Sigmoid colon (tissue), 7 donors: ENCODE results near the gene ELMO2. TPM values are rescaled to one million over a fixed set of nuclear protein-coding genes. Genes with fewer than 3 reads are reported as not detected.

Experiments
- DNase-seq: peaks from one replicate; pipeline ENCODE4 v3.0.0-alpha.2; 2019
- H3K27ac ChIP-seq, 4 donors: fragments of 200-600 bp; sonication (generic); one replicate each; pipeline ENCODE4 v1.5.1; 2016 to 2019; ENCODE audit warnings: mild to moderate bottlenecking in 1 of 4
- H3K27me3 ChIP-seq, 3 donors: fragments of 200-600 bp; sonication (generic); one replicate each; pipeline ENCODE4 v1.5.1; 2019; ENCODE audit warnings: mild to moderate bottlenecking in 1 of 3
- H3K36me3 ChIP-seq, 4 donors: fragments of 200-600 bp; sonication (generic); one replicate each; pipeline ENCODE4 v1.5.1; 2016 to 2019
- H3K4me1 ChIP-seq, 4 donors: fragments of 200-600 bp; sonication (generic); one replicate each; pipeline ENCODE4 v1.5.1; 2017 to 2019
- H3K4me3 ChIP-seq, 4 donors: fragments of 200-600 bp; sonication (generic); one replicate each; pipeline ENCODE4 v1.5.1; 2017 to 2019; ENCODE audit warnings: mild to moderate bottlenecking in 2 of 4, moderate library complexity in 1 of 4
- H3K9me3 ChIP-seq, 4 donors: fragments of 200-600 bp in 3 of 4; sonication (generic) in 3 of 4; one replicate each; pipeline versions ENCODE4 v1.5.1 to v1.6.1; 2013 to 2019
- EP300 ChIP-seq, 4 donors: sonication (generic); formaldehyde crosslinking; IDR thresholded peaks; one replicate each; pipeline ENCODE4 v1.6.1; 2017; ENCODE audit warnings: antibody characterized with exemption in 4 of 4
- POLR2A ChIP-seq, 2 donors: fragments of 450-650 bp; IDR thresholded peaks; one replicate each; pipeline ENCODE4 v1.6.1; 2016; ENCODE audit warnings: antibody characterized with exemption in 2 of 2, mild to moderate bottlenecking in 2 of 2, moderate library complexity in 2 of 2
- POLR2AphosphoS5 ChIP-seq, 4 donors: sonication (generic); formaldehyde crosslinking; IDR thresholded peaks; one replicate each; pipeline ENCODE4 v1.6.1; 2017; ENCODE audit warnings: antibody characterized with exemption in 4 of 4
- WGBS, 2 donors: extraction: QIAGEN DNeasy Blood & Tissue Kit; methylation state at CpG; one replicate each; pipeline ENCODE4 v1.1.7; 2013; 5-methylcytosine and 5-hydroxymethylcytosine counted together
- intact Hi-C: fragments of 100-400 bp; cut with DNase I; formaldehyde crosslinking; loops from one replicate; pipeline ENCODE4 v1.15.1; 2023
- polyA plus RNA-seq, 3 donors: library from polyadenylated mRNA; stranded (reverse); fragments of 200-250 nt; gene quantifications; one replicate each; pipeline ENCODE4 v1.2.3, GENCODE V29; 2013
- total RNA-seq, 4 donors: library from RNA; depleted of rRNA; stranded (reverse); fragments of >200 nt; gene quantifications; one replicate each; pipeline ENCODE4 v1.1.0, GENCODE V29; 2016
- TF ChIP-seq, protein P1 (sequence below), 4 experiments: fragments of 450-650 bp in 3 of 4; fragments of 200-600 bp in 1 of 4; IDR thresholded peaks; one replicate each; pipeline ENCODE4 v1.5.1; 2016 to 2019; ENCODE audit warnings: antibody characterized with exemption in 4 of 4, mild to moderate bottlenecking in 3 of 4, moderate library complexity in 2 of 4
- donor health status: healthy with polysubstance abuse.
- donor health status: Bipolar disorder and iron deficiency.
- donor health status: healthy.

Gene ELMO2
- total and polyA plus RNA-seq, 7 donors, result 13.2 to 52.1 (median 40.3) TPM

DNA sequence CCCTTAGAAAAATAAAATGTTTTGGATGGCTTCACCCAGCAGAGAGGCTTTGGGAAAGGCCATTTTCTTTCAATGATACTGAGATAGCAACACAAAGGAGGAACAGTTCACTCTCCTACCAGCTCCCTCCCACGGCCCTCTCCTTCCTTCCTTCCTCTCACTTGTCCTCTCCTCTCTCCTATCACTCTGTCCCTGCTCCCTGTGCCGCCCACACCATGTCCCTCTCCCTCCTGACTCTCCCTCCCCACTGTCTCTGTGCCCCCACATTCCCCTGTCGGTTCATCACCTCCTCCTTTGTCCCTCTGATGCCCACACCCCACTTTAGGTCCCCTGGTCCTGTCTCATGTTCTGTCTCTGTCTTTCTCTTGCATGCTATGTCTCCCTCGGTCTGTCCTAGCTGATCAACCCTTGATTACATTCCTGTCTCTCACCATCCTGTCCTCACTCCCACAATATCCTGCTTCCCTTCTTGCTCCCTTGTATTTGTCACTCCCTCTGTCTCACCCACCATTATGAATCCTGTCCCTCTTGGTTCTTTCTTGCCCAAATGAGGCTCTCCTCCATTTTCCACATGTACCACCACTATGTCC, 30.1 kb downstream of the ELMO2 start:
- no peaks in the 10 kb centered on the region for H3K4me1 ChIP-seq
- TF ChIP-seq, protein P1, sequence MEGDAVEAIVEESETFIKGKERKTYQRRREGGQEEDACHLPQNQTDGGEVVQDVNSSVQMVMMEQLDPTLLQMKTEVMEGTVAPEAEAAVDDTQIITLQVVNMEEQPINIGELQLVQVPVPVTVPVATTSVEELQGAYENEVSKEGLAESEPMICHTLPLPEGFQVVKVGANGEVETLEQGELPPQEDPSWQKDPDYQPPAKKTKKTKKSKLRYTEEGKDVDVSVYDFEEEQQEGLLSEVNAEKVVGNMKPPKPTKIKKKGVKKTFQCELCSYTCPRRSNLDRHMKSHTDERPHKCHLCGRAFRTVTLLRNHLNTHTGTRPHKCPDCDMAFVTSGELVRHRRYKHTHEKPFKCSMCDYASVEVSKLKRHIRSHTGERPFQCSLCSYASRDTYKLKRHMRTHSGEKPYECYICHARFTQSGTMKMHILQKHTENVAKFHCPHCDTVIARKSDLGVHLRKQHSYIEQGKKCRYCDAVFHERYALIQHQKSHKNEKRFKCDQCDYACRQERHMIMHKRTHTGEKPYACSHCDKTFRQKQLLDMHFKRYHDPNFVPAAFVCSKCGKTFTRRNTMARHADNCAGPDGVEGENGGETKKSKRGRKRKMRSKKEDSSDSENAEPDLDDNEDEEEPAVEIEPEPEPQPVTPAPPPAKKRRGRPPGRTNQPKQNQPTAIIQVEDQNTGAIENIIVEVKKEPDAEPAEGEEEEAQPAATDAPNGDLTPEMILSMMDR (IDR thresholded peaks at IDR 0.05), result no peak
- no peak for TF ChIP-seq POLR2AphosphoS5 (IDR thresholded peaks at IDR 0.05)
- TF ChIP-seq EP300 (IDR thresholded peaks at IDR 0.05), result no peak
- TF ChIP-seq POLR2A (IDR thresholded peaks at IDR 0.05), result no peak
- no peaks in the 10 kb centered on the region for H3K9me3 ChIP-seq
- H3K27me3 ChIP-seq, result no peaks in the 10 kb centered on the region
- WGBS, 2 donors, result 89 to 91% methylated on average over 4 of the region's 4 CpGs
- peaks cover 47 to 98% (median 73%) of the 10 kb centered on the region in 4 donors for H3K36me3 ChIP-seq
- no peak overlapping the region for H3K27ac ChIP-seq
- no peak overlapping the region for H3K4me3 ChIP-seq
- DNase-seq, result no peak
- intact Hi-C loops, result no loop called here

DNA sequence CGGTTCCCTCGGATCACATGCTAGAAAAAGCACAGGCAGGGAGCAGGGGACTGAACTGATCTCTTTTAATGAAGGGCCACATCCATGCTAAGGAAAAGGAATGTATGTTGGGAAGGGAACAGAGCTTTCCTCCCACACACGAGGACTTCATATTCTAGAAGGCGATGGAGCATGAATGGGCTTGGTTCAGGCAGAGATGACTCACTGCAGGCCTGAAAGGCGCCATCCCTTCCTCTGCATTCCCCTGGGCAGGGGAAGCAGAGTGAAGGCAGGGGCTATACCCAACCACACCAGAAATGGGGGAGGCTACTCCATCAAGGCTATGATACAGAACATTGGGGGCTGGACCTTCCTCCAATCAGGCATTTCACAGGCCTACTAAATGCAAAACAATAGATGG, 30.6 kb downstream of the ELMO2 start:
- no peak for TF ChIP-seq POLR2AphosphoS5 (IDR thresholded peaks at IDR 0.05)
- H3K36me3 ChIP-seq, result peaks cover 52 to 98% (median 77%) of the 10 kb centered on the region in 4 donors
- H3K27ac ChIP-seq, result no peak overlapping the region
- H3K4me1 ChIP-seq, result no peaks in the 10 kb centered on the region
- no peak for DNase-seq
- no peaks in the 10 kb centered on the region for H3K9me3 ChIP-seq
- WGBS, 2 donors, result 88 to 94% methylated on average over 5 of the region's 5 CpGs
- no peak overlapping the region for H3K4me3 ChIP-seq
- H3K27me3 ChIP-seq, result no peaks in the 10 kb centered on the region
- intact Hi-C loops, result no loop called here

DNA sequence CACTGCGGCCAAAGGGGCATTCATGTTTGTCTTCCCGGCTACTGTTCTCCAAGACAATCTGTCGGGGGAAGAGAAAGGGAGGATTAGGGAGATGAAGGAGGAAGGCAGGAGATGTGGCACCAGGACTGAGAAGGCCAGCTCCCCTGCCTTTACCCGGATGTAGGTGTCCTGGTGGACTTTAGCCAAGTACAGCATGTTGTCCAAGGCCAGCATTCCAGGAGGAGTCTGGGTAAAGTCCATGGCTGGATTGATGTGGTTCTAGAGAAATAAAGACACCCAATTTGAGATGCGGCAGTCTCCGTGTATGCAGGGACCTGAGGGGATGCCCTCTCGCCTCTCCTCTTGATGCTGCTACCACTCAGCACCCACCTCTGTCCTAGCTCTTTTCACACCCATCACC, 32.0 kb downstream of the ELMO2 start:
- 89 to 96% methylated on average over 7 of the region's 7 CpGs for WGBS, 2 donors
- no peaks in the 10 kb centered on the region for H3K27me3 ChIP-seq
- no peaks in the 10 kb centered on the region for H3K9me3 ChIP-seq
- H3K4me3 ChIP-seq, result no peak overlapping the region
- H3K27ac ChIP-seq, result no peak overlapping the region
- no peak for DNase-seq
- TF ChIP-seq, protein P1 (IDR thresholded peaks at IDR 0.05), result no peak
- TF ChIP-seq EP300 (IDR thresholded peaks at IDR 0.05) (no peak), POLR2A (IDR thresholded peaks at IDR 0.05) (no peak), POLR2AphosphoS5 (IDR thresholded peaks at IDR 0.05) (no peak)
- H3K36me3 ChIP-seq, result peaks cover 52 to 98% (median 78%) of the 10 kb centered on the region in 4 donors
- intact Hi-C loops, result no loop called here
- no peaks in the 10 kb centered on the region for H3K4me1 ChIP-seq

DNA sequence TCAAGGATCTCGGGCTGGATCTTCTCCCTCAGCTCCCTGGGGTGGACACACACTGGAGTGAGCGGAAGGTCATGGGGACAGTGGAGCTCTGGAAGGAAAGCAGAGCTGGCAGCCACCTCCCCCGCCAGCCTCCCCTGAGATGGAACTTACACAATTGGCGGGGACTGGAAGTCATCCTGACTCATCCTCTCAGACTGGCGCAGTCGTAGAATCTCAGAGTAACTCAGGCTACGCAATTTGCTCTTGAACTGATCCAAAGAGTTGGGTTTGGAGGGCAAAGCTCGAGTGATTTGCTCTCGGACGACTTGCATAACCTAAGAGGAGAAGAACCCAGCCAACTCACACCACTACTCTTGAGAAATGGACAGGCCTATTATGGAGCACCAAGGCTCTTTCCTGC, 34.8 kb downstream of the ELMO2 start:
- Histone ChIP-seq H3K4me1 (no peaks in the 10 kb centered on the region), H3K4me3 (no peak overlapping the region), H3K27ac (no peak overlapping the region), H3K27me3 (no peaks in the 10 kb centered on the region), H3K9me3 (no peaks in the 10 kb centered on the region), H3K36me3 (peaks cover 47 to 98% (median 74%) of the 10 kb centered on the region in 4 donors)
- TF ChIP-seq, protein P1 (IDR thresholded peaks at IDR 0.05), result no peak
- TF ChIP-seq POLR2A (IDR thresholded peaks at IDR 0.05) (no peak), POLR2AphosphoS5 (IDR thresholded peaks at IDR 0.05) (no peak), EP300 (IDR thresholded peaks at IDR 0.05) (no peak)
- 94 to 97% methylated on average over 10 of the region's 10 CpGs for WGBS, 2 donors
- intact Hi-C loops, result no loop called here
- no peak for DNase-seq

- Histone ChIP-seq H3K9me3 (no peaks in the 10 kb centered on the region), H3K36me3 (peaks cover 36 to 86% (median 55%) of the 10 kb centered on the region in 4 donors), H3K27me3 (no peaks in the 10 kb centered on the region), H3K4me3 (no peak overlapping the region), H3K4me1 (peaks cover 0 to 10% (median 8%) of the 10 kb centered on the region in 4 donors), H3K27ac (no peak overlapping the region)
- WGBS, 2 donors, result 93% methylated on average over 5 of the region's 5 CpGs
- no peak for DNase-seq
- intact Hi-C loops, result loop anchor here (10.0 kb wide), 1 partner anchor 146 kb away; the partner anchor contains the start of gene ZNF334
- TF ChIP-seq EP300 (IDR thresholded peaks at IDR 0.05) (no peak), POLR2A (IDR thresholded peaks at IDR 0.05) (no peak), POLR2AphosphoS5 (IDR thresholded peaks at IDR 0.05) (no peak)
- TF ChIP-seq, protein P1 (IDR thresholded peaks at IDR 0.05), result no peak
Observed at GRCh38 chr20:46368902-46369268, 37.5 kb downstream of the ELMO2 start.
